ENCODE data around the gene CYGB. TPM values are rescaled to one million over a fixed set of nuclear protein-coding genes. Genes with fewer than 3 reads are reported as not detected.

Gene CYGB
- total and polyA plus RNA-seq, 9 of the 15 experiments (the other 6 are each of a cell fraction or from before 2014, with no cell fraction given), result 0.08 to 0.95 (median 0.18) TPM; not detected in 5

DNA sequence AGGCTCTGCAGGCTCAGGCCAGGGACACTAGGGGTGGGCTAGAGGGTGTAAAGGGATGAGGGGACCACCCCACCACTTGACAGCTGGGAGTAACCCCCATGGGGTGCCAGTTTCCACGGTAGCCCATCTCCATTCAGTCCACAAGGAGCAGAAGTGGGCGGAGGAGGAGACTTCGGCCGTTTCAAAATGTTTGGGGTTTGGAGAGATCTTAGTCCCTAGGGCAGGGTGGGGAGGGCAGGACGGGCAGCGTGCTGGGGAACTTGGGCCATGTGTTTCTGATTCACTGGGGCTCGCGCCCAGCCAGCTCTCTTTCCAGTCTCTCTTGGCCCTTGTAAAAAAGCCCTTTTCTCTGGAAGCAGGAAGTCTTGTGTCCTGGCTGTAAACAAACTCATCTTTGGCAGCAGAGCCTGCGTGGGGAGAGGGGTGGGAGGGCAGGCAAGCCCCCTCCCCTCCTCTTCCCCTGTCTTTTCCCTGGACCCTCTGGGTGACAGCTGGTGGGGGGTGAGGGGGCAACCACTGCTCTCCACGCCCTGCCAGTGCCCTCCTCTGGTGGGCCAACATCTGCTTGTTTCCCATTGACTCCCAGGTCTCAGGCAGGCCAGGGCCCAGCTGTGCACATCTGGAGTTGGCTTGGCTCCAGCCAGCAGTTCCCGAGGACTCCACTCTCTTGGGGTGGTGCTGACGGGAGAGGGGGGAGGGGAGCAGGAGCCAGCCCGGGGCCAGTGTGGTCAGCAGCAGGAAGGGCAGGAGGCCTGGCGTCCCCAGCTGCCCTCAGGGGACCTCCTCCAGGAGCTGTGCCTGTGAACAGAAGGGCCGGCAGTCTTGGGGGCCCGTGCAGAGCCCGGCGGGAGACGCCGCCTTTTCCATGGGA lies 8.1 kb downstream of the CYGB start (continued):
- no peak for TF ChIP-seq XRCC4 (IDR thresholded peaks at IDR 0.05; ENCODE audit: extremely low read depth, insufficient read depth, insufficient read length)
- TF ChIP-seq NONO (IDR thresholded peaks at IDR 0.05; ENCODE audit: low read depth in 2 of 2, low read length in 1 of 2), result no peak
- 0 out of 2 replicates have a peak, but pooled peaks have one; percentile 12 for TF ChIP-seq SOX6 (IDR thresholded peaks at IDR 0.05)
- no peak for TF ChIP-seq ZNF282 (CRISPR knock-in tag; IDR thresholded peaks at IDR 0.05)
- TF ChIP-seq SIRT6 (IDR thresholded peaks at IDR 0.05; ENCODE audit: low read depth, low read length), result no peak
- TF ChIP-seq, protein P1, sequence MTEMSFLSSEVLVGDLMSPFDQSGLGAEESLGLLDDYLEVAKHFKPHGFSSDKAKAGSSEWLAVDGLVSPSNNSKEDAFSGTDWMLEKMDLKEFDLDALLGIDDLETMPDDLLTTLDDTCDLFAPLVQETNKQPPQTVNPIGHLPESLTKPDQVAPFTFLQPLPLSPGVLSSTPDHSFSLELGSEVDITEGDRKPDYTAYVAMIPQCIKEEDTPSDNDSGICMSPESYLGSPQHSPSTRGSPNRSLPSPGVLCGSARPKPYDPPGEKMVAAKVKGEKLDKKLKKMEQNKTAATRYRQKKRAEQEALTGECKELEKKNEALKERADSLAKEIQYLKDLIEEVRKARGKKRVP (CRISPR knock-in tag; IDR thresholded peaks at IDR 0.05), result no peak
- no peak for TF ChIP-seq NFXL1 (CRISPR knock-in tag; IDR thresholded peaks at IDR 0.05)
- TF ChIP-seq ZNF239 (CRISPR knock-in tag; IDR thresholded peaks at IDR 0.05), result no peak
- TF ChIP-seq, protein P2, sequence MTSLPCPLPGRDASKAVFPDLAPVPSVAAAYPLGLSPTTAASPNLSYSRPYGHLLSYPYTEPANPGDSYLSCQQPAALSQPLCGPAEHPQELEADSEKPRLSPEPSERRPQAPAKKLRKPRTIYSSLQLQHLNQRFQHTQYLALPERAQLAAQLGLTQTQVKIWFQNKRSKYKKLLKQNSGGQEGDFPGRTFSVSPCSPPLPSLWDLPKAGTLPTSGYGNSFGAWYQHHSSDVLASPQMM (CRISPR knock-in tag; IDR thresholded peaks at IDR 0.05), result no peak
- no peak for TF ChIP-seq BRCA1 (IDR thresholded peaks at IDR 0.05)
- TF ChIP-seq BRCA1 (CRISPR knock-in tag; IDR thresholded peaks at IDR 0.05), result no peak
- no peak for TF ChIP-seq PHF20 (IDR thresholded peaks at IDR 0.05; ENCODE audit: partially characterized antibody)
- no peak for TF ChIP-seq SIX5 (IDR thresholded peaks at IDR 0.05; ENCODE audit: borderline replicate concordance in 1 of 2, insufficient read depth in 1 of 2, low read depth in 1 of 2, low read length in 2 of 2)
- TF ChIP-seq, protein P3, sequence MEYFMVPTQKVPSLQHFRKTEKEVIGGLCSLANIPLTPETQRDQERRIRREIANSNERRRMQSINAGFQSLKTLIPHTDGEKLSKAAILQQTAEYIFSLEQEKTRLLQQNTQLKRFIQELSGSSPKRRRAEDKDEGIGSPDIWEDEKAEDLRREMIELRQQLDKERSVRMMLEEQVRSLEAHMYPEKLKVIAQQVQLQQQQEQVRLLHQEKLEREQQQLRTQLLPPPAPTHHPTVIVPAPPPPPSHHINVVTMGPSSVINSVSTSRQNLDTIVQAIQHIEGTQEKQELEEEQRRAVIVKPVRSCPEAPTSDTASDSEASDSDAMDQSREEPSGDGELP (CRISPR knock-in tag; IDR thresholded peaks at IDR 0.05; ENCODE audit: borderline replicate concordance), result peak; percentile 91
- no peak for TF ChIP-seq TFAM (CRISPR knock-in tag; conservative IDR thresholded peaks at IDR 0.05)
- TF ChIP-seq ZNF184 (CRISPR knock-in tag; IDR thresholded peaks at IDR 0.05), result no peak
- TF ChIP-seq NCOA4 (IDR thresholded peaks at IDR 0.05; ENCODE audit: partially characterized antibody), result no peak
- TF ChIP-seq, protein P4, sequence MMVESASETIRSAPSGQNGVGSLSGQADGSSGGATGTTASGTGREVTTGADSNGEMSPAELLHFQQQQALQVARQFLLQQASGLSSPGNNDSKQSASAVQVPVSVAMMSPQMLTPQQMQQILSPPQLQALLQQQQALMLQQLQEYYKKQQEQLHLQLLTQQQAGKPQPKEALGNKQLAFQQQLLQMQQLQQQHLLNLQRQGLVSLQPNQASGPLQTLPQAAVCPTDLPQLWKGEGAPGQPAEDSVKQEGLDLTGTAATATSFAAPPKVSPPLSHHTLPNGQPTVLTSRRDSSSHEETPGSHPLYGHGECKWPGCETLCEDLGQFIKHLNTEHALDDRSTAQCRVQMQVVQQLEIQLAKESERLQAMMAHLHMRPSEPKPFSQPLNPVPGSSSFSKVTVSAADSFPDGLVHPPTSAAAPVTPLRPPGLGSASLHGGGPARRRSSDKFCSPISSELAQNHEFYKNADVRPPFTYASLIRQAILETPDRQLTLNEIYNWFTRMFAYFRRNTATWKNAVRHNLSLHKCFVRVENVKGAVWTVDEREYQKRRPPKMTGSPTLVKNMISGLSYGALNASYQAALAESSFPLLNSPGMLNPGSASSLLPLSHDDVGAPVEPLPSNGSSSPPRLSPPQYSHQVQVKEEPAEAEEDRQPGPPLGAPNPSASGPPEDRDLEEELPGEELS (CRISPR knock-in tag; IDR thresholded peaks at IDR 0.05; ENCODE audit: borderline replicate concordance), result no peak
- TF ChIP-seq ZNF584 (CRISPR knock-in tag; IDR thresholded peaks at IDR 0.05; ENCODE audit: low read depth), result no peak
- 0 out of 2 replicates have a peak, but pooled peaks have one; percentile 60 for TF ChIP-seq LEF1 (IDR thresholded peaks at IDR 0.05)
- 0 out of 2 replicates have a peak, but pooled peaks have one; percentile 20 for TF ChIP-seq ERF (CRISPR knock-in tag; IDR thresholded peaks at IDR 0.05)
- TF ChIP-seq ZNF174 (CRISPR knock-in tag; IDR thresholded peaks at IDR 0.05), result no peak
- no peak for TF ChIP-seq HEY1 (CRISPR knock-in tag; IDR thresholded peaks at IDR 0.05; ENCODE audit: borderline replicate concordance)
- TF ChIP-seq ELF2 (CRISPR knock-in tag; IDR thresholded peaks at IDR 0.05), result no peak
- no peak for TF ChIP-seq RBM15 (IDR thresholded peaks at IDR 0.05; ENCODE audit: insufficient read depth, low read length)

All from K562 (cell line).